Fibroblast of lung (primary cell): ENCODE measurements around the gene WNT4. TPM values are rescaled to one million over a fixed set of nuclear protein-coding genes. Genes with fewer than 3 reads are reported as not detected.

Source experiments
- DNase-seq, 2 donors: peaks; one replicate each; pipeline versions ENCODE4 v3.0.0 to v3.0.0-alpha.2; 2010; ENCODE audit warnings: low read depth in 2 of 2
- H2AFZ ChIP-seq: 2 replicates; pipeline ENCODE4 v1.5.1; 2012; ENCODE audit warnings: low read length, control low read depth, inconsistent platforms
- H3K27ac ChIP-seq: 2 replicates; pipeline ENCODE4 v1.5.1; 2011; ENCODE audit warnings: low read length, control low read depth; ENCODE audit not compliant: insufficient read depth
- H3K27me3 ChIP-seq: 2 replicates; pipeline ENCODE4 v1.5.1; 2011; ENCODE audit warnings: mild to moderate bottlenecking, low read length; ENCODE audit not compliant: control insufficient read depth, insufficient read depth
- H3K36me3 ChIP-seq: 2 replicates; pipeline ENCODE4 v1.5.1; 2011; ENCODE audit warnings: low read length; ENCODE audit not compliant: control insufficient read depth, insufficient read depth
- H3K4me1 ChIP-seq: 2 replicates; pipeline ENCODE4 v1.5.1; 2011; ENCODE audit warnings: low read length; ENCODE audit not compliant: control insufficient read depth, insufficient read depth; ENCODE audit errors: extremely low read depth
- H3K4me2 ChIP-seq: 2 replicates; pipeline ENCODE4 v1.5.1; 2011; ENCODE audit warnings: low read length, control low read depth; ENCODE audit not compliant: insufficient read depth; ENCODE audit errors: extremely low read depth
- H3K4me3 ChIP-seq, 4 experiments: fragments of 200-600 bp in 1 of 4; sonication (generic) in 1 of 4; replicated peaks in 1 of 4; 2 replicates each; pipeline ENCODE4 v1.5.1; 2011 to 2016; ENCODE audit warnings: low read length in 4 of 4, low read depth in 3 of 4, mild to moderate bottlenecking in 3 of 4, control low read depth in 2 of 4, inconsistent platforms in 1 of 4, mixed read lengths in 1 of 4; ENCODE audit not compliant: insufficient read depth in 1 of 4; ENCODE audit errors: control extremely low read depth in 1 of 4
- H3K79me2 ChIP-seq: 2 replicates; pipeline ENCODE4 v1.5.1; 2012; ENCODE audit warnings: mild to moderate bottlenecking, low read length, inconsistent platforms; ENCODE audit not compliant: control insufficient read depth, insufficient read depth
- H3K9ac ChIP-seq: 2 replicates; pipeline ENCODE4 v1.5.1; 2011; ENCODE audit warnings: mild to moderate bottlenecking, low read length, control low read depth; ENCODE audit not compliant: insufficient read depth
- H3K9me3 ChIP-seq: 2 replicates; pipeline ENCODE4 v1.5.1; 2012; ENCODE audit warnings: low read depth, low read length; ENCODE audit not compliant: control insufficient read depth, insufficient read depth
- H4K20me1 ChIP-seq: 2 replicates; pipeline ENCODE4 v1.5.1; 2011; ENCODE audit warnings: low read length; ENCODE audit not compliant: control insufficient read depth, insufficient read depth; ENCODE audit errors: extremely low read depth
- EZH2 ChIP-seq: IDR thresholded peaks from 2 replicates; pipeline ENCODE4 v1.5.1; 2012; ENCODE audit warnings: low read length, control low read depth, mild to moderate bottlenecking; ENCODE audit errors: missing control alignments
- polyA plus RNA-seq, 2 donors: library from polyadenylated mRNA; depleted of rRNA in 1 of 2; stranded (reverse) in 1 of 2; unstranded in 1 of 2; fragments of >200 nt; gene quantifications; 2 replicates each; pipeline ENCODE4 v1.2.1, GENCODE V29; 2011 to 2012; ENCODE audit warnings: missing spikeins in 1 of 2
- total RNA-seq: library from RNA; depleted of rRNA; stranded (reverse); fragments of >200 nt; gene quantifications from 2 replicates; pipeline ENCODE4 v1.2.1, GENCODE V29; 2014
- TF ChIP-seq, protein P1 (sequence below), 2 donors: IDR thresholded peaks in 1 of 2; conservative IDR thresholded peaks in 1 of 2; 1 replicate in 1 of 2; 2 replicates in 1 of 2; pipeline ENCODE4 v1.5.1; 2011 to 2012; ENCODE audit warnings: low read length in 2 of 2, control low read depth in 1 of 2, inconsistent platforms in 1 of 2, low read depth in 1 of 2, mild to moderate bottlenecking in 1 of 2

The WNT4 gene
- total and polyA plus RNA-seq, 2 donors (not counting 1 experiment from before 2014, with no cell fraction given), result under 0.01 TPM; not detected in 1

DNA sequence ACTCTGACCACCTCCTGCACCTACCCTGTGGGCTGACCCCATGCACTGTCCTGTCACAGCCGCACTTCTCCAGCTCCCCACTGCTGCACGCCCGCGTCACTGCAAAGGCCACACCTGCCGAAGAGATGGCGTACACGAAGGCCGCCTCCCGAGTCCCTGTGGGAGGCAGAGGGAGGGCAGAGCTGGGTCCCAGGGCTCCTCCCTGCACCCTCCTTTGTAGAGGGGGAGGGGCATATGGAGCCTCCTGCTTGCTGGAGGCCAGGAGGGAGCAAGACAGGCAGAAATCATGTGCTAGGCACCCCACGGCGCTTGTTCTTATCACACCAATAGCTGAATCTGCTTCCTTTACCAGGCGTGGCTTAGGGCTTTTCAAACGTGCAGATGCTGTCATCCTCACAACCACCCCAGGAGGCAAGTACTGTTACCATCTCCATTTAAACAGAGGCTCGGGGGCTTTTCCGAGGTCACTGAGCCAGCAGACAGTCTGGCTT, 21.4 kb downstream of the WNT4 start:
- H3K79me2 ChIP-seq, result no peaks in the 10 kb centered on the region
- no peak for DNase-seq
- no peak overlapping the region for H3K27ac ChIP-seq
- no peak overlapping the region for H3K4me2 ChIP-seq
- H2AFZ ChIP-seq, result no peak overlapping the region
- H3K4me3 ChIP-seq, result no peak overlapping the region
- no peaks in the 10 kb centered on the region for H3K27me3 ChIP-seq
- H3K36me3 ChIP-seq, result peaks cover 4% of the 10 kb centered on the region
- no peak for TF ChIP-seq EZH2
- TF ChIP-seq, protein P1, sequence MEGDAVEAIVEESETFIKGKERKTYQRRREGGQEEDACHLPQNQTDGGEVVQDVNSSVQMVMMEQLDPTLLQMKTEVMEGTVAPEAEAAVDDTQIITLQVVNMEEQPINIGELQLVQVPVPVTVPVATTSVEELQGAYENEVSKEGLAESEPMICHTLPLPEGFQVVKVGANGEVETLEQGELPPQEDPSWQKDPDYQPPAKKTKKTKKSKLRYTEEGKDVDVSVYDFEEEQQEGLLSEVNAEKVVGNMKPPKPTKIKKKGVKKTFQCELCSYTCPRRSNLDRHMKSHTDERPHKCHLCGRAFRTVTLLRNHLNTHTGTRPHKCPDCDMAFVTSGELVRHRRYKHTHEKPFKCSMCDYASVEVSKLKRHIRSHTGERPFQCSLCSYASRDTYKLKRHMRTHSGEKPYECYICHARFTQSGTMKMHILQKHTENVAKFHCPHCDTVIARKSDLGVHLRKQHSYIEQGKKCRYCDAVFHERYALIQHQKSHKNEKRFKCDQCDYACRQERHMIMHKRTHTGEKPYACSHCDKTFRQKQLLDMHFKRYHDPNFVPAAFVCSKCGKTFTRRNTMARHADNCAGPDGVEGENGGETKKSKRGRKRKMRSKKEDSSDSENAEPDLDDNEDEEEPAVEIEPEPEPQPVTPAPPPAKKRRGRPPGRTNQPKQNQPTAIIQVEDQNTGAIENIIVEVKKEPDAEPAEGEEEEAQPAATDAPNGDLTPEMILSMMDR (conservative IDR thresholded peaks at IDR 0.05 in 1 of 2, IDR thresholded peaks at IDR 0.05 in 1 of 2; ENCODE audit: low read depth in 1 of 2, low read length in 2 of 2), result no peak
- H3K4me1 ChIP-seq, result no peaks in the 10 kb centered on the region
- no peak overlapping the region for H3K9ac ChIP-seq
- no peaks in the 10 kb centered on the region for H3K9me3 ChIP-seq
- no peaks in the 10 kb centered on the region for H4K20me1 ChIP-seq

DNA sequence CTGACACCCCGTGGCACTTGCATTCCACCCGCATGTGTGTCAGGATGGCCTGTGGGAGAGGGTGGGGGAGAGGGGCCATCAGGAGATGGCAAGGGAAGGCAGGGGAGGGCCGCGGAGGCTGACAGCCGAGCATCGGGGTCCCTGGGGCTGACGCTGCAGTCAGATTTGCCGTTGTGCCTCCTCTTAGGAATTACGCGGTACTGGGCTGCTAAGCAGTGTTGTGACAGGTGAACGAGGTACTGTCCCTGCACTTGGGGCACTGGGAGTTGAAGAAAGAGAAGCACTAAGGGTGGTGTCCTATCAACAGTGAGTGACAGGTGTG, 22.5 kb downstream of the WNT4 start:
- Histone ChIP-seq H3K9me3 (no peaks in the 10 kb centered on the region), H2AFZ (no peak overlapping the region), H3K4me2 (no peak overlapping the region), H3K27ac (no peak overlapping the region), H3K4me1 (no peaks in the 10 kb centered on the region), H3K27me3 (no peaks in the 10 kb centered on the region), H3K9ac (no peak overlapping the region), H3K79me2 (no peaks in the 10 kb centered on the region), H4K20me1 (no peaks in the 10 kb centered on the region), H3K4me3 (no peak overlapping the region), H3K36me3 (peaks cover 4% of the 10 kb centered on the region)
- TF ChIP-seq, protein P1 (conservative IDR thresholded peaks at IDR 0.05 in 1 of 2, IDR thresholded peaks at IDR 0.05 in 1 of 2; ENCODE audit: low read depth in 1 of 2, low read length in 2 of 2), result no peak
- no peak for TF ChIP-seq EZH2
- no peak for DNase-seq

DNA sequence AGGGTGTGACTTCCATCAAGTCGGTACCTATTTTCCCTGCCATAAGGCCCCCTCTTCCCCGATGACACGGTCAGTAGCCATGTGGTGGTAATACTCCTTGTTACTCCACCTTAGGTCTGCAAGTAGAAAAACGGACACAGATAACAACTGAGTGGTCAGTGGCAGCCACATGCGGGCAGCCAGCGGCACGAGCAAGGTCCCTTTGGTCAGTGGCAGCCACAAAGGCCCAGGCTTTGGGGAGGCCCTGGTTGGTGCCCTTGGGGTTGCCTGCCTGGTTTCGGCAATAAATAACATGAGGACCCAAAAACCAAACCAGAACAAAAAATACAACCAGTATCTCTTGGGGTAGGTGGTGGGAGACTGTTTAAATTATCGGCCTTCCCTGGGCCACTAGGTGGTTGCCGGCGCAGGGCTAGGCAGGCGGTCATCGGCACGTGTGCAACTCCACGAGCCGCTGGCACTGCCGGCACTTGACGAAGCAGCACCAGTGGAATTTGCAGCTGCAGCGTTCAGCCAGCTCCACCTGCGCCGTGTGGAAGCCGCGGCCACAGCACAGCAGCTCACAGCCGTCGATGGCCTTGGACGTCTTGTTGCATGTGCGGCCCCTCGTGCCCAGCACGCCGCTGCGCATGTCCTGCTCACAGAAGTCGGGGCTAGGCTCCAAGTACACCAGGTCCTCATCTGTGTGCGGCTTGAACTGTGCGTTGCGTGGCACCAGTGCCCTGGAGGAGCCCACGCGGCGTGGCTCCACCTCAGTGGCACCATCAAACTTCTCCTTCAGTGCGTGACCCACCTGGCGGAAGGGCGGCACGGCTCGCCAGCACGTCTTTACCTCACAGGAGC, 23.1 kb downstream of the WNT4 start:
- Histone ChIP-seq H2AFZ (no peak overlapping the region), H3K9ac (no peak overlapping the region), H3K27ac (no peak overlapping the region), H3K4me1 (peaks cover 3% of the 10 kb centered on the region), H3K27me3 (no peaks in the 10 kb centered on the region), H3K79me2 (no peaks in the 10 kb centered on the region), H3K4me3 (no peak overlapping the region), H3K9me3 (no peaks in the 10 kb centered on the region), H3K36me3 (peaks cover 7% of the 10 kb centered on the region), H3K4me2 (no peak overlapping the region), H4K20me1 (peaks cover 2% of the 10 kb centered on the region)
- TF ChIP-seq, protein P1 (conservative IDR thresholded peaks at IDR 0.05 in 1 of 2, IDR thresholded peaks at IDR 0.05 in 1 of 2; ENCODE audit: low read depth in 1 of 2, low read length in 2 of 2), result no peak
- TF ChIP-seq EZH2, result no peak
- no peak for DNase-seq
